ENCODE measurements around the gene AMER1.
"Not testable (repeated sequence)": the region's sequence is repeated elsewhere in the genome, so short reads cannot be mapped to it uniquely, and the experiment has no call there.

The AMER1 gene

GRCh38 chrX:64205441-64205734 is at the start of gene AMER1:
AMER1 (minus strand) TSS chrX:64205708; CDS start chrX:64193286, 12,422 bp downstream.
- peak in 2 of 3 experiments; percentile 2 to 15 for DNase-seq (ENCODE audit: low read depth in 3 of 3)

- no peak for DNase-seq (ENCODE audit: low read depth in 3 of 3)
Observed at GRCh38 chrX:64230123-64230970, 24.8 kb upstream of the AMER1 start, which contains the start of gene ASB12. ASB12 (minus strand) TSS chrX:64230607; CDS start chrX:64225650, 4,957 bp downstream.

GRCh38 chrX:64229154-64229553 is 23.6 kb upstream of the AMER1 start:
- no peak for DNase-seq (ENCODE audit: low read depth in 3 of 3)

DNA sequence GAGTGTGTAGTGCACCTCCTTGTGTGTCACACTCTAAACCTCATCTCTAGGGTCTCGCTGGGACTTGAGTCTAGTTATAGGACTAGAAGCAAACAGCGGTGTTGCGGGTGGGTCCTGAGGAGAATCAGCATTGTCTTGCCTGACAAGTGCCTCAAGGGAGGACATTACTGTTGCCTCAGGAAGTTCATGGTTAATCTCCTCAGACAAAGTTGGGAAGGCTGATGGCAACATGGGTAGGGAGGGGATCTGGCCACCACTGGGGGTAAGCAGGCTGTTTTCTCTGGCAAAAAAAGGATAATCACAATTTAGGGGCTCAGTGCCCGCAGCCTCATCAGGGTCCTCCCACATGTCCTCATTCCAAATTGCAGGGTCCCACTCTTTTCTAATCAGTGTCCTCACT is 12.5 kb upstream of the AMER1 start:
- DNase-seq (ENCODE audit: low read depth in 3 of 3), result no peak

DNA sequence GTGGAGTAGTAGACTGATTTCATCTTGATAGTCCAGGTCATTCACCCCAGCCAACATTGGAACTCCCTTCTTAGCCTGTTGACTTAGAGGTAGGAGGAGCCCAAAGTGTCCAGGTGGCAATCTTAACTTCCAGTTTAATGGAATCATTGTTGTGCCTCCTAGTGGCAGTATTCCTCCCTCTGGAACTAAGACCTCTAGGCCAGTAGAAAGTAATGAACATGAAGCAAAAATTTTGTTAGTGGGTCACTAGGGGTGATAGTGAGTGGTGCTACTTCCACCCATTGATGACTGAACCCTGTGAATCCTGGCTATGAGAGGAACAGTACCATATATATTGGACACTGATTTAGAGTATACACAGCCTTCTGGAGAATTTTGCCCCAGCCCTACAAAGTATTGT is 8.5 kb upstream of the AMER1 start:
- DNase-seq (ENCODE audit: low read depth in 3 of 3), result not testable (repeated sequence)

DNA sequence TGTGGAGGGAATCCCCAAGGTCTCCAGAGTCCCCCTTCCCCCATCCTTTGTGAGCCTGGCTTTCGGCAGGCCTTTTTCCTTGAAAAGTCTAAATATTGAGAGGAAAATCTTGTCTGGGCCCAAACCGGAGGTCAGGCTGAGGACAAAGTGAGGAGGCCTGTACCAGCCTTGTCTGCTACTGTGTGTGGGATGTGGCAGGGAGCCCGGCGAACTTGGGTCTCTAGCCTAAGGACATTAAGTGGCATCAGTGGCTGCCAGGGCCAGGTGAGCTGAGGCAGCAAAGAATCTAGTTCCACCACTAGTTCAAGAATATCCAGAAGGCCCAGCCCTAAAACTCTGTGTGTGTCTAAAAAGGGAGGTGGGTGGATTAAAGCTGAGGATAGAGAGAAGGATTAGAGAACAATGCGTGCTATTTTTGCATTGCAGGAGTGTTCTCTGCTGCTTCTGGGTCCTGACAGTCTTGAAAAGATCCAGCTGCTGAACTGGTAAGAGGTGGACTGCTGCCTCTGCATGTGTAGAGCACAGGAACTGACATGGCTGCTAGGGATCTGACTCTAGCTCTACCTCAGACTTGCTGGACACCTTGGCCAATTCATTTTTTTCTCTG is 1.2 kb upstream of the AMER1 start:
- DNase-seq (ENCODE audit: low read depth in 3 of 3), result no peak

GRCh38 chrX:64205735-64206501 is 410 bp upstream of the AMER1 start:
- peak; percentile 72 to 77 (median 77) for DNase-seq (ENCODE audit: low read depth in 3 of 3)

GRCh38 chrX:64204701-64205440 is 637 bp downstream of the AMER1 start:
- DNase-seq (ENCODE audit: low read depth in 3 of 3), result peak in 1 of 3 experiments; percentile 0

GRCh38 chrX:64204252-64204651 is 1.3 kb downstream of the AMER1 start:
- no peak for DNase-seq (ENCODE audit: low read depth in 3 of 3)

- no peak for DNase-seq (ENCODE audit: low read depth in 3 of 3)
Observed at GRCh38 chrX:64202808-64203325, 2.6 kb downstream of the AMER1 start.

- DNase-seq (ENCODE audit: low read depth in 3 of 3), result no peak
Observed at GRCh38 chrX:64198036-64198435, 7.5 kb downstream of the AMER1 start.

- no peak for DNase-seq (ENCODE audit: low read depth in 3 of 3)
Observed at GRCh38 chrX:64196606-64197005, 8.9 kb downstream of the AMER1 start.

DNA sequence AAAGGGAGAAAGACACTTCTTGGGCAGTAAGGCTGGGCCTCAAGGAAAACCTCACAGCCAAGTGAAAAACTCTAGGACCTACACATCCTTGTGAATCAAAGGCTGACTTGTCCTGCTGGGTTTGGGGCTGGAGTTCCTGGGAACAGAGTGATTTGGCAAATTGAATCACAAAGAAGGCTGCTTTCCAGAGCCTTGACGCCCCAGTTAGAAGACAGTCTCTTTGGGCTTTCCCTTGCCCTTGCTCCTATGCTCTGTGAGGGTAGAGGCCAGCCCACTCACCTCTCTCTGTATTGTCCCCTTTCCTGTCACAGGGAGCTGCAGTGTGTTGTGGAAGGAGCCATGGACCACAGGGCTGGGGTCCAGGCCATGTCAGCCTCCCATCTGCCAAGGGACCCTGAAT is 9.6 kb downstream of the AMER1 start:
- no peak for DNase-seq (ENCODE audit: low read depth in 3 of 3)

- DNase-seq (ENCODE audit: low read depth in 3 of 3), result no peak
Observed at GRCh38 chrX:64192673-64193072, 12.8 kb downstream of the AMER1 start.

DNA sequence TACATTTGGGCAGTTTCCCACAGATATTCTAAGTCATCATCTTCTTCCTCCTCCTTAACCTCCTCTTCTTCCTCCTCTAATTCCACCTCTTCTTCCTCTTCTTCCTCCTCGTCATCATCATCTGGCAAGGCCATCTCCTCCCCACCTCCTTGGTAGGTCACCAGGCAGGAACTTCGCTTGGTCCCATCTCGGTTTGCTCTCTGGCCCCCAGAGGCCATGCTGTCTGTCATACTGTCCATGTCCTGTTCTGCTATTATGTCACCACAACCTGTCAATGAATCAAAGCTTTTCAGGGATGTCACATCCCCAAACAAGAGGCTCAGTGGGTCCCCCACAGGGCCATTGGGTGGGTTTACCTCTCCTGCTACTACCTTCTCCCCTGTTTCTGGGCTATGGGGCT is 13.5 kb downstream of the AMER1 start:
- no peak for DNase-seq (ENCODE audit: low read depth in 3 of 3)

DNA sequence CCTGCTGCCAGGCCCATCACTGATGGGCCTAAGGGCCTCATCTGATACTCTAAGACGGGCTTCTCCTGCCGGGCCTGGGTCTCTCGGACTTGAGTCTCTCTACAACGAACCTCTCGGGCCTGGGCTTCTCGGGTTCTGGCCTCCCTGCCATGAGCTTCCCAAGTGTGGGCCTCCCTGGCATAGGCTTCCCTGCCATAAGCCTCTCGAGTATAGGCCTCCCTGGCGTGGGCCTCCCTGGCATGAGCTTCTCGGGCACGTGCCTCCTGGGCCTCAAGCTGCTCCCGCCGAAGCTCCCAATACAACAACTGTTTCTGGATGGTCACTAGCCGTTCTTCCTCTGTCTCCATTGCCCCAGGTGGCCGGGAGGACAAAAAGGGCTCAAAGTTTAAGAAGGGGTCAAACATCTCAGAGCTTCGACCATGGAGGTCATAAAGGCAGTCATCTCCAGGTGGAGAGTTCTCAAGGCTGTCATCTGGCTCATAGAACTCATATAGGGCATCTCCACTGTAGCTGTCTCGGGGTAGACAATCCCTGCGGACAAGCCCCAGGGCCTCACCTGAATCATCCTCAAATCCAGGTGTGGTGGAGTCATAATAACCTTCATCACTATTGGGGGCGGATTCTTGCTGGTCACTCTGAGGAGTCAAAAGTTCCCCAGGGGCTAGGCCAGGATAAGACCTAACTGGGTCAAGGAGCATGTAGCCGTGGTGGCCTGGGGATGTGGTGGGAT is 14.1 kb downstream of the AMER1 start:
- no peak for DNase-seq (ENCODE audit: low read depth in 3 of 3)

- no peak for DNase-seq (ENCODE audit: low read depth in 3 of 3)
Observed at GRCh38 chrX:64190136-64190740, 15.3 kb downstream of the AMER1 start.

DNA sequence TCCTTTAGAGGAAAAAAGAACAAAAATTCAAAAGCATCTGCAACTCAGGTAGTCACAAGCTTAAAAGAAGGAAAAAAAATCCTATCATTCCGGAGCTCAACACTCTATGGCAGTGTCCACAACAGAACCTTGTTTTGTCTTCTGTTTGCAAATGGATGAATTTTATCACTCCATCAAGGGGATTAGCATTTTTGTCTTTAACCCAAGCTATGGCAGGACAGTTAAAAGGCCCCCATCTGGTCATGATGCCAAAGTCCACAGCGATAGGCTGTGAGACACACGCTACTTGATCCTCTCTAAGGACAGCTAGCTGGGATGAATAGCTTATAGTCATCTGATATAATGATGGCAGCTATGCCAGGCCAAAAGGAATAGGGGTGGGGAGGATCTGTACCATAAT is 16.6 kb downstream of the AMER1 start:
- no peak for DNase-seq (ENCODE audit: low read depth in 3 of 3)

DNA sequence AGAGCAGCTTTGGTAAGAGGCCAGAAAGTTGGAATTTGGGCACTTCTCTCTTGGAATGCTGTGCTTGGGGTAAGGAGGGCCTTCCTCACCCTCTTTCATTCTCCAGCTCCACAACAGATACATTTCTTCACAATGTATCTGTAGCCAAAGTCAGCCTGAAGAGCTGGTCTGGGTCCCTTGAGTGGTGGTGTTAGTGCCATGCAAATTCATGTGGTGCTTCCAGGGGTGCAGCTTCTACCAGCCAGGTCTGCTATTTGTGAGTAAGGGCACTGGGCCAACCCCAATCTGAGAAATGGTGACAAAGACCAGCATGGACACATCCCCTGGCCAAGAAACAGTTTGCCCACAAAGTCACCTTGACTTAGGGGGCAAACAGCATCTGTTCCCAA is 17.8 kb downstream of the AMER1 start:
- no peak for DNase-seq (ENCODE audit: low read depth in 3 of 3)

DNA sequence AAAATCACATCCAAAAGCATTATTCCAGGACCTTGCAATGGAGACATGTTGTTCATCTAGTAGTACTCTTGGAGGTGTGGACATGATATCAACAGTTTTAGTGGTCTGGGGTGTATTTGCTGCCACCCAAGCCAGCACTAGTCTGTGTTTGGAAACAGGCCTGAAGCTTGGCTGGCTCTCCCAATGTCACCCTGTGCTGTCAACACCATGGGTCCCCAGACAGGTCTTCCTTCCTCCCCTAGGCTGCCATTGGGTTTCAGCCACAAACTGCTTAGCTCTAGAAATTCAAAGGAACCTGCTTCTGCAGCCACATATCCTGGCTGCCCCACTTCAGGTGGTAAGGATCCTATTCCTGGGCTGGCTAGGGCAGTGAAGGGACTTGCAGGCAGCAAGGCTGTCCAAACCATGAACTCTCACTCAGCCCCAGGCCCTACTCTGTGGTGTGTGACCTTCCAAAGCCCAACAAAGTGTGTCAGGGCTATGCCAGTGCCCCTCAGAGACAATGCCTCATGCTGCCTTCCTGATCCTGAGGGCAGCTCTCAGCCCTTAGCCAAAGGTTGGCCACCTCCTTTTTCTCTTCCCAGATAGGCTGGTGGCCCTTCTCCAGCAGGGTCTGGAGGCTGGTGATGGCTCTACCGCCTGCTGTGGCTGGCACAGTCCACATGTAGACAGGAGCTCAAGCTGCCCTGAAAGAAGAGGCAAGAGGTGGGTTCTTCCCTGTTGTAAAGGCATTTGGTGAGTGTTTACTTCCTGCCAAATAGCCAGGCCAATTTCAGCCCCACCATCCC is 18.3 kb downstream of the AMER1 start:
- no peak for DNase-seq (ENCODE audit: low read depth in 3 of 3)
